ENCODE results near the gene POU6F2. TPM values are rescaled to one million over a fixed set of nuclear protein-coding genes. Genes with fewer than 3 reads are reported as not detected.

POU6F2 gene
- total RNA-seq, 1 donor from 2014 or later, result 9.2 TPM

DNA sequence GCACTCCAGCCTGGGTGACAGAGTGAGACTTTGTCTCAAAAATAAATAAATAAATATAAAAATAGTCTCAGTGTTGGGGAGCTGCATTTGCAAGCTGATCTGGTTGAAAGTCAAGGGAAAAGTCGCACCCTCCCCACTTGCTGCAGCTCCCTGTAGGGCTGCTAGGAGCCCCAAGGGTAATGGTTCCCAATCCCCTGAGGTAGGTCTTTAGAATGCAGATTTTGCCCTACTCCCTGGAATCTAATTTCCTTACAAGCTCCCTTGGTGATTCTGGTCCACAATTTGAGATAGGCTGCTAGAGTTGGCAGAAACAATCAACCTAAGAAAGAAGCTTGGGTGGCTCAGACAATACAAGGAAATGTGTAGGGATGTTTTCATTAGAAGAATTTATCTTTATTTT, 356.0 kb downstream of the POU6F2 start:
- no peaks in the 10 kb centered on the region for H3K36me3 Mint-ChIP-seq
- no peak for DNase-seq (ENCODE audit: low spot score in 2 of 2, unreplicated experiment in 2 of 2)

DNA sequence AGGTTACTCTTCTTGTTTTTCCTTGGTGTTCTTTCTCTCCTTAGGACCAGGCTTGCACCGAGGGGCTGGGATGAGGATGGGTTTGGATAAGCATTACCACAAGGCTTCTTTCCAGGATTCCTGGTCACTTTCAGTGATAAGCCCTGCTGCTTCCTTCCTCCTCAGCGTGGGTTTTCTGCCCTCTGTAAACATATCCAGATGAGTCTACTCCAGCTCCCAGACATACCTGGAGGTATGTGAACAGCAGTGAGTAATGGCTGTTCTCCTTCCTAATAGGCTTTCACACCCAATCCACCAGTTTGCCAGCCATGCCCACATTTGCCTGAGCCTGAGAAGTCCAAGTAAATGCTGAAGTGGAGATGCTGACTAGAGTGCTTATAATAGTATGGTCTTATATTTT, 358.7 kb downstream of the POU6F2 start:
- no peak for TF ChIP-seq CTCF (IDR thresholded peaks at IDR 0.05; ENCODE audit: unreplicated experiment)
- Mint-ChIP-seq H3K4me1 (no peaks in the 10 kb centered on the region), H3K4me3 (no peak overlapping the region), H3K27me3 (ENCODE audit: low read depth) (peaks cover 31% of the 10 kb centered on the region), H3K9me3 (no peaks in the 10 kb centered on the region), H3K27ac (no peak overlapping the region), H3K36me3 (no peaks in the 10 kb centered on the region)
- DNase-seq (ENCODE audit: low spot score in 2 of 2, unreplicated experiment in 2 of 2), result no peak

More for the DNA sequence above, 356.0 kb downstream of the POU6F2 start:
- TF ChIP-seq CTCF (IDR thresholded peaks at IDR 0.05; ENCODE audit: unreplicated experiment), result no peak
- H3K4me1 Mint-ChIP-seq, result peaks cover 4% of the 10 kb centered on the region
- H3K9me3 Mint-ChIP-seq, result no peaks in the 10 kb centered on the region
- peaks cover 23% of the 10 kb centered on the region for H3K27me3 Mint-ChIP-seq (ENCODE audit: low read depth)
- H3K27ac Mint-ChIP-seq, result no peak overlapping the region
- no peak overlapping the region for H3K4me3 Mint-ChIP-seq

DNA sequence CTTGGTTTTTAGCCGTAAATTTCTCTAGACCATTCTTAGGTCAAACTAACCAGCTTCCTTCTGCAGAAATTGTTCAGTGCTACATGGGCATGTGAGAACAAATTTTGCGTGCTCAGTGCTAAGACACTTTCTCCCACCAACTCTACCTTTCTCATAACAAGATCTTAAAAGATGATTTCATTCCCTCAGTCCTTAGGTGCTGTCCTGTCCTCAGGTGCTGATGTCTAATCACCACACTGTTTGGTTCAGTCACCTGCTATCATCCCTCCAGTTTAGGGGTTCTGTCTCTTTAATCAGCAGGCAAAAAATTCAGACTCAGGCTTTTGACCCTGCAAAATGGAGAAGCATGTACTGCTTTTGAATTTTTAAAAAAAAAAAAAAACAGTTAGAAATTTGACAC, 361.0 kb downstream of the POU6F2 start:
- Mint-ChIP-seq H3K4me3 (no peak overlapping the region), H3K4me1 (no peaks in the 10 kb centered on the region), H3K27me3 (ENCODE audit: low read depth) (peaks cover 30% of the 10 kb centered on the region), H3K36me3 (no peaks in the 10 kb centered on the region), H3K9me3 (no peaks in the 10 kb centered on the region), H3K27ac (no peak overlapping the region)
- no peak for DNase-seq (ENCODE audit: low spot score in 2 of 2, unreplicated experiment in 2 of 2)
- no peak for TF ChIP-seq CTCF (IDR thresholded peaks at IDR 0.05; ENCODE audit: unreplicated experiment)

- H3K4me1 Mint-ChIP-seq, result no peaks in the 10 kb centered on the region
- no peak for TF ChIP-seq CTCF (IDR thresholded peaks at IDR 0.05; ENCODE audit: unreplicated experiment)
- no peaks in the 10 kb centered on the region for H3K9me3 Mint-ChIP-seq
- DNase-seq (ENCODE audit: low spot score in 2 of 2, unreplicated experiment in 2 of 2), result no peak
- no peak overlapping the region for H3K4me3 Mint-ChIP-seq
- H3K27me3 Mint-ChIP-seq (ENCODE audit: low read depth), result peaks cover 26% of the 10 kb centered on the region
- H3K27ac Mint-ChIP-seq, result no peak overlapping the region
- H3K36me3 Mint-ChIP-seq, result no peaks in the 10 kb centered on the region
These were observed 361.9 kb downstream of the POU6F2 start for GRCh38 chr7:39339591-39339990.

DNA sequence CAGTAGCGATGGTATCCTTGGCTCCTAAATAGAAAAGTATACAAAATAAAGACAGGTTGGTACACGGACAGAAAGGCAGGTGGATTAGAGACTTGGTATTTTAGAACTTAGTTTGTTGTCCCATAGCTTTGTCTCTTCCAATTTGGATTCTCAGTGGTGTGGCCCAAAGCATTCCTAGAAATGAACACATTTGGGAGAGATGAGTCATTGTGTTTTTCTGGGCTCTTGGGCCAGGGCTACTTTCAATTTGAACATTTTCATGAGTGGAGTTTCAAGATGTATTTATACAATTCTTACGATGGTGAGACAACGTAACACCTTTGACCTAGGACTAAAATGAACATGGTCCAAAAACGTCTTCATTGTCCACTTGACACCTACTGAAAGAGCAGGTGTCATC, 363.4 kb downstream of the POU6F2 start:
- peaks cover 26% of the 10 kb centered on the region for H3K27me3 Mint-ChIP-seq (ENCODE audit: low read depth)
- no peak for TF ChIP-seq CTCF (IDR thresholded peaks at IDR 0.05; ENCODE audit: unreplicated experiment)
- no peaks in the 10 kb centered on the region for H3K36me3 Mint-ChIP-seq
- H3K4me1 Mint-ChIP-seq, result no peaks in the 10 kb centered on the region
- no peak for DNase-seq (ENCODE audit: low spot score in 2 of 2, unreplicated experiment in 2 of 2)
- H3K27ac Mint-ChIP-seq, result no peak overlapping the region
- no peak overlapping the region for H3K4me3 Mint-ChIP-seq
- H3K9me3 Mint-ChIP-seq, result no peaks in the 10 kb centered on the region

- no peaks in the 10 kb centered on the region for H3K4me1 Mint-ChIP-seq
- no peak overlapping the region for H3K27ac Mint-ChIP-seq
- no peak overlapping the region for H3K4me3 Mint-ChIP-seq
- H3K27me3 Mint-ChIP-seq (ENCODE audit: low read depth), result peaks cover 33% of the 10 kb centered on the region
- DNase-seq (ENCODE audit: low spot score in 2 of 2, unreplicated experiment in 2 of 2), result no peak
- no peaks in the 10 kb centered on the region for H3K9me3 Mint-ChIP-seq
- H3K36me3 Mint-ChIP-seq, result no peaks in the 10 kb centered on the region
- TF ChIP-seq CTCF (IDR thresholded peaks at IDR 0.05; ENCODE audit: unreplicated experiment), result no peak
These were observed 365.1 kb downstream of the POU6F2 start for GRCh38 chr7:39342763-39343162.

All from mesothelial cell of epicardium (in vitro differentiated cells).